ENCODE results near the gene IDI1.

DNA sequence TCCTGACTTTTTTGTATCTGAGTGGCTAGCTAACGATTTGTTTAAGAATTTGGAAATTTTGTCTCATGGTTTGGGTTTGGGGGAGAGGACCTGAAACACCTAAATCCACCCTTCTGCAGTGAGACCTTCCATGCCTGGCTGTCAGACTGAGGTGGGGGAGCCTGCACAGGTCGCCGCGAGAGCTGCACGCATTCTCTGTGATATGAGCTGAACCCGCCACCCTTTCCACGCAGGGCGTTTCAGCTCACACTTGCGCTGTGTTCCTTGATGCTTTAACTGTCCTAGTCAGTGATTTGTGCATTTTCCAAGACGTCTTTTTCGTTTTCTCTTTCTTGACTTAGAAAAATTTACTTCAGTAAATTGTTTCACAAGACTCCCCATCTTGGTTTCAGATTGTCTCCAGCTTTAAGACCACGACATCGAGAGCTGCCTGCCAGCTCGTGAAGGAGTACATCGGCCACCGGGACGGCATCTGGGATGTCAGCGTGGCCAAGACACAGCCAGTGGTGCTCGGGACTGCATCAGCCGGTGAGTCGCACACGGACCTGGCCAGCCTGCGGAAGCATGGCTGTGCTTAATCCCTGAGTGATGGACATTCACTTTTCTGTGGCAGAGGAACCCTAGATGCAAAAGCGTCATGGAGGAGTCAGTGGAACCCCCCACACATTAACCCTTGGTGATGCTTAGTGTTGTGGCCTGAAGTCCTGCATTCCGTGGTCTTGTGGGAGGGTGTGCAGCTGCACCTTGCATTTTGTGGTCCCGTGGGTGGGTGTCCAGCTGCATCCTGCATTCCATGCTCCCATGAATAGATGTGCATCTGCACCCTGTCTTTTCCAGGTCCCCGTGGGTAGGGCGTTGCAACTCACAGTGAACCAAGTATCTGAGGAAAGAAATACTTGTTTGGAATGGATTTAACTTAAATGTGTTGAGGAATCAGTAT, 35.4 kb upstream of the IDI1 start:
- TF ChIP-seq, protein P1, sequence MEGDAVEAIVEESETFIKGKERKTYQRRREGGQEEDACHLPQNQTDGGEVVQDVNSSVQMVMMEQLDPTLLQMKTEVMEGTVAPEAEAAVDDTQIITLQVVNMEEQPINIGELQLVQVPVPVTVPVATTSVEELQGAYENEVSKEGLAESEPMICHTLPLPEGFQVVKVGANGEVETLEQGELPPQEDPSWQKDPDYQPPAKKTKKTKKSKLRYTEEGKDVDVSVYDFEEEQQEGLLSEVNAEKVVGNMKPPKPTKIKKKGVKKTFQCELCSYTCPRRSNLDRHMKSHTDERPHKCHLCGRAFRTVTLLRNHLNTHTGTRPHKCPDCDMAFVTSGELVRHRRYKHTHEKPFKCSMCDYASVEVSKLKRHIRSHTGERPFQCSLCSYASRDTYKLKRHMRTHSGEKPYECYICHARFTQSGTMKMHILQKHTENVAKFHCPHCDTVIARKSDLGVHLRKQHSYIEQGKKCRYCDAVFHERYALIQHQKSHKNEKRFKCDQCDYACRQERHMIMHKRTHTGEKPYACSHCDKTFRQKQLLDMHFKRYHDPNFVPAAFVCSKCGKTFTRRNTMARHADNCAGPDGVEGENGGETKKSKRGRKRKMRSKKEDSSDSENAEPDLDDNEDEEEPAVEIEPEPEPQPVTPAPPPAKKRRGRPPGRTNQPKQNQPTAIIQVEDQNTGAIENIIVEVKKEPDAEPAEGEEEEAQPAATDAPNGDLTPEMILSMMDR (conservative IDR thresholded peaks at IDR 0.05; ENCODE audit: low read depth, low read length): no peak
- no peak for TF ChIP-seq FOS (IDR thresholded peaks at IDR 0.05; ENCODE audit: low read depth, low read length)
- no peak for TF ChIP-seq POLR2A (IDR thresholded peaks at IDR 0.05; ENCODE audit: low read depth, low read length)
- no peak for TF ChIP-seq RCOR1 (IDR thresholded peaks at IDR 0.05; ENCODE audit: insufficient replicate concordance, low read length)
- no peak for TF ChIP-seq RFX5 (IDR thresholded peaks at IDR 0.05; ENCODE audit: low read depth, low read length)
- TF ChIP-seq CEBPB (IDR thresholded peaks at IDR 0.05; ENCODE audit: low read depth, low read length): no peak
